Nephron (organoid): ENCODE data around the gene ZNF284.
A peak's percentile ranks its signal among the peaks of the same experiment; 100 is the strongest.
"Not testable (repeated sequence)": the region's sequence is repeated elsewhere in the genome, so short reads cannot be mapped to it uniquely, and the experiment has no call there.

Experiments
- H3K27ac Mint-ChIP-seq, 3 experiments: 2 replicates each; pipeline ENCODE4 v1.8.0; 2020; ENCODE audit warnings: mixed read lengths in 3 of 3, mild to moderate bottlenecking in 2 of 3, moderate library complexity in 1 of 3
- H3K27me3 Mint-ChIP-seq: 2 replicates; pipeline ENCODE4 v1.8.0; 2021; ENCODE audit warnings: low read depth, mild to moderate bottlenecking, moderate library complexity, mixed read lengths
- H3K36me3 Mint-ChIP-seq: 2 replicates; pipeline ENCODE4 v1.8.0; 2020; ENCODE audit warnings: low read depth, mixed read lengths
- H3K4me1 Mint-ChIP-seq: 2 replicates; pipeline ENCODE4 v1.8.0; 2020; ENCODE audit warnings: mixed read lengths
- H3K4me3 Mint-ChIP-seq, 3 experiments: 2 replicates each; pipeline ENCODE4 v1.8.0; 2020; ENCODE audit warnings: mild to moderate bottlenecking in 3 of 3, mixed read lengths in 3 of 3, moderate library complexity in 2 of 3
- H3K9me3 Mint-ChIP-seq: 2 replicates; pipeline ENCODE4 v1.8.0; 2020; ENCODE audit warnings: mixed read lengths
- CTCF ChIP-seq, 3 experiments: fragments of 200-600 bp; sonication (generic); IDR thresholded peaks; one replicate each; pipeline ENCODE4 v1.5.0; 2021; ENCODE audit warnings: antibody characterized with exemption in 3 of 3; ENCODE audit not compliant: unreplicated experiment in 3 of 3

Gene ZNF284

GRCh38 chr19:44113138-44113783, 41.3 kb downstream of the ZNF284 start, which contains the start of gene ZNF225:
ZNF225 (plus strand) TSS chr19:44113399; CDS start chr19:44115828, 2,429 bp downstream.
- no peaks in the 10 kb centered on the region for H3K27me3 Mint-ChIP-seq
- H3K27ac Mint-ChIP-seq: peak within 1 kb of the TSS; percentile 88 to 95 (median 95)
- H3K4me1 Mint-ChIP-seq: peaks cover 12% of the 10 kb centered on the region
- peaks cover 60% of the 10 kb centered on the region for H3K36me3 Mint-ChIP-seq
- H3K4me3 Mint-ChIP-seq: peak within 1 kb of the TSS; percentile 98
- TF ChIP-seq CTCF (IDR thresholded peaks at IDR 0.05; ENCODE audit: unreplicated experiment in 3 of 3): no peak
- H3K9me3 Mint-ChIP-seq: peaks cover 22% of the 10 kb centered on the region

GRCh38 chr19:44113784-44114390, 41.9 kb downstream of the ZNF284 start:
- no peaks in the 10 kb centered on the region for H3K27me3 Mint-ChIP-seq
- H3K9me3 Mint-ChIP-seq: peaks cover 20% of the 10 kb centered on the region
- H3K27ac Mint-ChIP-seq: peak overlapping the region; percentile 88 to 95 (median 95)
- H3K4me3 Mint-ChIP-seq: peak overlapping the region; percentile 98
- peaks cover 12% of the 10 kb centered on the region for H3K4me1 Mint-ChIP-seq
- no peak for TF ChIP-seq CTCF (IDR thresholded peaks at IDR 0.05; ENCODE audit: unreplicated experiment in 3 of 3)
- peaks cover 59% of the 10 kb centered on the region for H3K36me3 Mint-ChIP-seq

- not testable (repeated sequence) for H3K27me3 Mint-ChIP-seq, H3K4me1 Mint-ChIP-seq, H3K4me3 Mint-ChIP-seq, H3K27ac Mint-ChIP-seq
- Mint-ChIP-seq H3K36me3 (peaks cover 91% of the 10 kb centered on the region), H3K9me3 (peaks cover 49% of the 10 kb centered on the region)
Measured at GRCh38 chr19:44121162-44121561, 49.2 kb downstream of the ZNF284 start.

GRCh38 chr19:44131955-44132354, 60.0 kb downstream of the ZNF284 start:
- H3K27me3 Mint-ChIP-seq: no peaks in the 10 kb centered on the region
- H3K36me3 Mint-ChIP-seq: peaks cover 14% of the 10 kb centered on the region
- H3K4me3 Mint-ChIP-seq: no peak overlapping the region
- TF ChIP-seq CTCF (IDR thresholded peaks at IDR 0.05; ENCODE audit: unreplicated experiment in 3 of 3): no peak
- no peaks in the 10 kb centered on the region for H3K4me1 Mint-ChIP-seq
- H3K9me3 Mint-ChIP-seq: peaks cover 41% of the 10 kb centered on the region
- no peak overlapping the region for H3K27ac Mint-ChIP-seq
